HuH-7 (cell line): ENCODE measurements around the gene PHF20.
"Not testable (repeated sequence)": the region's sequence is repeated elsewhere in the genome, so short reads cannot be mapped to it uniquely, and the experiment has no call there.

Experiments used
- DNase-seq: peaks from one replicate; pipeline ENCODE4 v3.0.0; 2011; ENCODE audit warnings: low spot score

PHF20 gene

GRCh38 chr20:35776513-35777101, 4.8 kb downstream of the PHF20 start:
- no peak for DNase-seq

- not testable (repeated sequence) for DNase-seq
Observed at GRCh38 chr20:35783811-35784210, 12.0 kb downstream of the PHF20 start.

DNA sequence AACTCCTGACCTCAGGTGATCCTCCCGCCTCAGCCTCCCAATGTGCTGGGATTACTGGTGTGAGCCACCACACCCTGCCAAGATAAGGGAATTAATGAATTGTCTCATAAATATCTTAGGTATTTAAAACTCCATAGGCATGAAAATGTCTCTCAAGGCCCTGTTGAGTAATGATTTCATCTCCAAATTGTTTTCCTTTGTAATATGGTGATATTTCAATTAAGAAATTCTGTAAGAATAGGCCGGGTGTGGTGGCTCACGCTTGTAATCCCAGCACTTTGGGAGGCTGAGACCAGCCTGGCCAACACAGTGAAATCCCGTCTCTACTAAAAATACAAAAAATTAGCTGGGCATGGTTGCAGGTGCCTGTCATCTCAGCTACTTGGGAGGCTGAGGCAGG, 13.7 kb downstream of the PHF20 start:
- not testable (repeated sequence) for DNase-seq

- DNase-seq = no peak
Observed at GRCh38 chr20:35788796-35789195, 17.0 kb downstream of the PHF20 start.

DNA sequence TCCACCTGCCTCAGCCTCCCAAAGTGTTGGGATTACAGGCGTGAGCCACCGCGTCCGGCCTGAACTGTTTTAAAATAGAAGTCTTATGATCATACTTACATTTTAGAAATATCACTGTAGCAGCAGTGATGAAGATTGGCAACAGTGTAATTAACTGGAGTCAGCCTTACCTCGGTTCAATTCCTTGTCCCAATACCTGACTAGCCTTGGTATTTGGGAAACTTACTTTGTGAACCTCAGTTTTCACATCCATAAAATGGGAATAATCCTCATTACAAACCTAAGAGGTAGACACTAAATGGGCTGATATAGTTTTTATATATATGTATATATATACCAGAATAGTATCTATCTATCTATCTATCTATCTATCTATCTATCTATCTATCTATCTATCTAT, 19.3 kb downstream of the PHF20 start:
- no peak for DNase-seq

- no peak for DNase-seq
Observed at GRCh38 chr20:35791821-35792220, 20.0 kb downstream of the PHF20 start.

DNA sequence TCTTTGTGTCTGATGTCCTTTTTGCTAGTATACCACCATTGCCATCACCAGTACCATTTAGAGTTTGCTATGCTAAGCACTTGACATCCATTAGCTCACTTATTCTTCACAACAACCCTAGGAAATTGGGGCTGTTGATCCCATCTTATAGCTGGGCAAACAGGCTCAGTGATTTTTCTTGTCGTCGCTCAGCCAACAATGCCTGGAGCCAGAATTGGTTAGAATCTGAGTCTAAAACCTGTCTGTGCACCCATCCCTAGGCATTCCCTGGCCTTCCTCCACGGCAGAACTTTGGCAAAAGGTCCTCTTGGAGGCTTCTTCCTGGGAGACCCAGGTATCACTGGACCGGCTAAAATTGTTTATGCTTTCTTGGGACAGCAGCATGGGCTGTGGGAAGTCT, 20.9 kb downstream of the PHF20 start:
- no peak for DNase-seq

DNA sequence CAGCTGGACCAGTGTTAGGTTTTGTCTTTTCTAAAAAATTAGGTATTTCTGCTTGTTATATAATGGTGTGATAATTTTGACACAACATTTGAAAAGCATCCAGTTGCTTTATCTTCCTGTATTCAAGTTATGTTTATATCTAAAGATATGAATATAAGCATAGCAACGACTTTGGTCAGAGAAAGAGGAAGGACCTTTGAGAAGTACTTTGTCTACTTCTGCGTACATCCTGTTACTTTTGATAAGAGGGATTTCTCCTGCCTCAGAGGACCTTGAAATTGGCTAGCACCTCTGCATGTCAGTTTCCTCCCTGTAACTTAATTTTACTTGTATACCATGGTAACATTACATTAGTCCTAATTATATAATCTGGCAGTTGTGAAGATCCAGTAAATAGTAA, 24.8 kb downstream of the PHF20 start:
- DNase-seq = no peak

- DNase-seq = no peak
Observed at GRCh38 chr20:35801865-35802264, 30.1 kb downstream of the PHF20 start.

DNA sequence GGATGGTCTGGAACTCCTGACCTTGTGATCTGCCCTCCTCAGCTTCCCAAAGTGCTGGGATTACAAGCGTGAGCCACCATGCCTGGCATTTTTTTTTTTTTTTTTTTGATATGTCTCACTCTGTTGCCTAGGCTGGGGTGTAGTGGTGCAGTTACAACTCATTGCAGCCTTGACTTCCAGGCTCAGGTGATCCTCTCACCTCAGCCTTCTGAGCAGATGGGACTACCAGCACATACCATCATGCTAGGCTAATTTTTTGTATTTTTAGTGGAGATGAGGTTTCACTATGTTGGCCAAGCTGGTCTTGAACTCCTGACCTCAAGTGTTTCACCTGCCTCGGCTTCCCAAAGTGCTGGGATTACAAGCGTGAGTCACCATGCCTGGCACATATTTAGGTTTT, 34.3 kb downstream of the PHF20 start:
- no peak for DNase-seq

DNA sequence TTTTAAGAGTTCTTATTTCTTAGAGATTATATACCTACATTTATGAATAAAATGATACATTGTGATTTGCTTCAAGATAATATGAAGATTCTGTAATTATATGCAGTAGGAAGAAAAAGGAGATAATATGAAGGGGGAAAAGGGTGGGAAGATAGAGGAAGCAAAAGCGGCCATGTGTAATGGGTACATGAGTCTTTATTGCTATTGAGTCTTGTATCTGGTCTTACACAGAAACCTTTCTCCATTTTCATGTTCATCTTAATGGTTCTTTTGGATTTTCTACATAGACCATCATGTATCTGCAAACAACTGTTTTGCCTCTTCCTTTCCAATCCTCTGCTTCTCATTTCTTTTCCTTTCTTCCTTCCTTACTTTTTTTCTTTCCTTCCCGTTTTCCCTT, 36.1 kb downstream of the PHF20 start:
- DNase-seq = no peak

DNA sequence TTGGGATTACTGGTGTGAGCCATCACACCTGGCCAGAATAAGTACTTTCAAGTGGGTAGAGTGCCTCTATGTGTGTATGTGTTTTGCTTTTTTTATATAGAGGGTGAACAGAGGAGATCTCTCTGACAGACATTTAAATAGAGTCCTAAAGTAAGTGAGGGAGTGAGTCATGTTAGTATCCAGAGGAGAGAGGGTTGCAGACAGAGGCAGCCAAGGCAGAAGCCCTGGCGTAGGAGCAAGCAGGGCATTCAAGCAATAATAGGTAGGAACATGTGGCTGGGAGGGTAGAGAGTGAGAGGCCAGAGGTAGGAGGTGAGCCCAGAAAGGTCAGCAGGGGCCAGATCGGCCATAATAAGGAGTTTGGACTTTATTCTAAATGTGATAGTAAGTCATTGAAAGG, 48.9 kb downstream of the PHF20 start:
- no peak for DNase-seq

GRCh38 chr20:35821807-35822242, 50.0 kb downstream of the PHF20 start:
- DNase-seq = no peak

DNA sequence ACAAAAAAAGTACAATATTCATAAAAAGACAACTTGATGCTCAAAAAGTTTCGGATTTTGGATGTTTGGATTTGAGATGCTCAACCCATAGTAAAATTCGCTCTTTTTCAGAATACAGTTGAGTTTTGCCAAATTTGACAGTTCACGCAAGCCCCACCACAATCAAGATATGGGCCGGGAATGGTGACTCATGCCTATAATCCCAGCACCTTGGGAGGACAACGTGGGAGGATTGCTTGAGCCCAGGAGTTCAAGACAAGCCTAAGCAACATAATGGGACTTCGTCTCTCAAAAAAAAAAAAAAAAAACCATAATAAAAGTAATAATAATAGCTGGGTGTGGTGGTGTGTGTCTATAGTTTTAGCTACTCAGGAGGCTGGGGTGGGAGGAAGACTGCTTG, 51.3 kb downstream of the PHF20 start:
- DNase-seq = no peak

DNA sequence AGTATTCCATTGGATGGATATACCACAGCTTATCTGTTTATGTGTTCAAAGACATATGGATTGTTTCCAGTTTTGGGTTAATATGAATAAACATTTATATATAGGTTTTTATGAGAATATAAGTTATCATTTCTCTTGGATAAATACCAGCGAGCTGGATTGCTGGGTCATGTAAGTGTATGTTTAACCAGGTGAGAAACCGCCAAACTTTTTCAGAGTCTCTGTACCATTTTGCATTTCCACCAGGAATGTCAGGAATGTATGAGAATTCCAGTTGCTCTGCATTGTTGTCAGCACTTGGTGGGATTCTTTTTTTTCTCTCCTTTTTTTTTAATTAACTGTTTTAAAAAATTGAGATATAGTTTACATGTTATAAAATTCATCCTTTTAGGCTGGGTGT, 52.1 kb downstream of the PHF20 start:
- no peak for DNase-seq

GRCh38 chr20:35826397-35826998, 54.7 kb downstream of the PHF20 start:
- DNase-seq = no peak

GRCh38 chr20:35828434-35828833, 56.6 kb downstream of the PHF20 start:
- no peak for DNase-seq

- no peak for DNase-seq
Observed at GRCh38 chr20:35828916-35829315, 57.1 kb downstream of the PHF20 start.

- DNase-seq = no peak
Observed at GRCh38 chr20:35830264-35830663, 58.4 kb downstream of the PHF20 start.

GRCh38 chr20:35831029-35831428, 59.2 kb downstream of the PHF20 start:
- DNase-seq = no peak

DNA sequence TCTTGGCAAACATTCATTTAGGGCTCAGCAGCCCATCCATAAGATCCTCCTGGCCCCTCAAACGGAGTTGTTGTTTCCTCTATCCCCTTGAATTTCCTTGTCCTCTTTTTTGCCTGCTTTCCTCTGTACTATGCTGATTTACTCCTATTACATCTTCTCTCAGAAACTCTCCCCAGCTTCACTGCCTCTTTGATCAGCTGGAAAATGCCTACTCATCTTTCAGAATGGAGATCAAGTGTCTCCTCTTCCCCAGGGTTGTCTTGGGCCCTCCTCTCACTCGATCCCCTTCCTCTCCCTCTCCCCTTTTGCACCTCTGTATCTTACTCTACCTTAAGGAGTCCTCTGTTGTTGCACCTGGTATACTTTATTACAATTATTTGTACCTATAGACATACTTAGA, 60.2 kb downstream of the PHF20 start:
- no peak for DNase-seq

DNA sequence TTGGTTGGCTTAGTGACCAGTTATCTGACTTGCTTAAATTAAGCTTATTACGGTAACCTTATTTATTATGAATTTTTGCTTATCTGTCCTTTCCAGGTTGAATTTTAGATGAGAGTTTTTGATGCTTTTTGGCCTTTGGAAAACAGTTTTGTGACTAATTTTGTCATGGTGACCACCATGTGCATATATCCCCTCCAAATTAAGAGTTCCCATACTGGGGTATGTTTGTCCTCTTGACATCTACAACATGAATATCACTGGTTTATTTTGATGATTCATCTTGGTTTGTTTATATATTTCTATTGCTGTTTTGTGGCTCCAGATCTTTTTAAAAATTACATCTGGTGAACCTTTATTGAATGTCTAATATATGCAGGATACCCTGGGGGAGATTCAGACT, 61.4 kb downstream of the PHF20 start:
- no peak for DNase-seq

DNA sequence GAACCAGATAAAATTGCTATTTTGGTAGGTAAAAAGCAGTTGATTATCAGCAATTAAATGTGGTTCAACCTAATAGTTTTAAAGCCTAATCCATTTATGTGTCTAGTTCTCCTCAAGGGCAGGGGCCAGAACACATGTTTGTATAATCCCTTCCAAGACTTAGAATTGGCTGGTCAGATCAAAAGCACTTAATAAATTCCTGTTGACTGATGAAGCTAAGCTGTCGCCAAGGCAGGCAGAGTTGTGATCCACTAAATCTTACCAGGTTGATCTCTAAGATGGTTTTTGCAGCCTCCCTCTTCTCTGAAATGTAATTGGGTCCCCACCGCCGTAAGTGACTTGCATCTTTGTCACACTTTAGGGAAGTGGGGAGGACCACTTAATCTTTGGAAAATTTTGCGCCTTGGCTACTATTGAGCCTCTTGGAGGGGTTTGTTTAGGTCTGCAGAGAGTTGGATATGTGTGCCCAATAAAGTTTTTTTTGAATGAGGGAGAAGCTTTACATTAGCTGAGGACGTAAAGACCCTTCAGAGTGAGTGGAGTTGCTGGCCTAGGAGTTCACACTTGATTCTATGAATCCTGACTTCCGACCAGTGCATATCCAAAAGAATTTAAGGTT, 65.9 kb downstream of the PHF20 start:
- no peak for DNase-seq

DNA sequence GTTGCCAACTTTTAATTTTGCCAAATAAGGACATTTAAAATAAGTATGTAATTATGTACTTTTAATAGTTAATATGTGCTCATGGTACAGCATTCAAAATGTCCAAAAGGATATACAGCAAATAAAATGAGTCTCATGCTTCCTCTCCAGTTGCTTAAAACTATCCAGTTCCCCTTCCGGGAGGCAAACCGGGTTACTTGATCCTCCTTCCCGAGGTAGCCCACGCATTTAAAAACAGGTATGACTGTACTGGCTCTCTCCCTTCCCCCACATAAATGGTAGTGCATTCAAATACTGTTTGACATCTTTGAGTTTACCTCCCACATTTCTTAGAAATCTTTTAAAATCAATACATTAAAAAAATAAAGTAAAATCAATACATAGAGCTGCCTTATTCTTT, 66.4 kb downstream of the PHF20 start:
- no peak for DNase-seq
